GM12874 (cell line): Measurements from ENCODE around the gene NEU4.

ENCODE experiments used
- CTCF ChIP-seq: IDR thresholded peaks from 2 replicates; pipeline ENCODE4 v1.5.1; 2011; ENCODE audit warnings: low read depth, mild to moderate bottlenecking, control low read depth, low read length, moderate library complexity; ENCODE audit not compliant: insufficient read depth

Gene NEU4

GRCh38 chr2:241855245-241855887, 46.4 kb downstream of the NEU4 start:
- no peak for TF ChIP-seq CTCF

GRCh38 chr2:241855888-241856422, 47.0 kb downstream of the NEU4 start:
- no peak for TF ChIP-seq CTCF

- no peak for TF ChIP-seq CTCF
These were observed 48.1 kb downstream of the NEU4 start for GRCh38 chr2:241857041-241857541.

- no peak for TF ChIP-seq CTCF
These were observed 48.7 kb downstream of the NEU4 start for GRCh38 chr2:241857572-241858121.

GRCh38 chr2:241858206-241859016, 49.4 kb downstream of the NEU4 start, which contains the start of gene PDCD1:
PDCD1 (minus strand) TSS chr2:241858894; CDS start chr2:241858838, 56 bp downstream.
- no peak for TF ChIP-seq CTCF

- TF ChIP-seq CTCF: no peak
These were observed 50.0 kb downstream of the NEU4 start for GRCh38 chr2:241859017-241859435.

GRCh38 chr2:241859436-241860183, 50.6 kb downstream of the NEU4 start:
- TF ChIP-seq CTCF: peak; percentile 30; the same call in 1 of the 2 replicates
